ENCODE measurements around the gene ARHGDIA.

Gene ARHGDIA

DNA sequence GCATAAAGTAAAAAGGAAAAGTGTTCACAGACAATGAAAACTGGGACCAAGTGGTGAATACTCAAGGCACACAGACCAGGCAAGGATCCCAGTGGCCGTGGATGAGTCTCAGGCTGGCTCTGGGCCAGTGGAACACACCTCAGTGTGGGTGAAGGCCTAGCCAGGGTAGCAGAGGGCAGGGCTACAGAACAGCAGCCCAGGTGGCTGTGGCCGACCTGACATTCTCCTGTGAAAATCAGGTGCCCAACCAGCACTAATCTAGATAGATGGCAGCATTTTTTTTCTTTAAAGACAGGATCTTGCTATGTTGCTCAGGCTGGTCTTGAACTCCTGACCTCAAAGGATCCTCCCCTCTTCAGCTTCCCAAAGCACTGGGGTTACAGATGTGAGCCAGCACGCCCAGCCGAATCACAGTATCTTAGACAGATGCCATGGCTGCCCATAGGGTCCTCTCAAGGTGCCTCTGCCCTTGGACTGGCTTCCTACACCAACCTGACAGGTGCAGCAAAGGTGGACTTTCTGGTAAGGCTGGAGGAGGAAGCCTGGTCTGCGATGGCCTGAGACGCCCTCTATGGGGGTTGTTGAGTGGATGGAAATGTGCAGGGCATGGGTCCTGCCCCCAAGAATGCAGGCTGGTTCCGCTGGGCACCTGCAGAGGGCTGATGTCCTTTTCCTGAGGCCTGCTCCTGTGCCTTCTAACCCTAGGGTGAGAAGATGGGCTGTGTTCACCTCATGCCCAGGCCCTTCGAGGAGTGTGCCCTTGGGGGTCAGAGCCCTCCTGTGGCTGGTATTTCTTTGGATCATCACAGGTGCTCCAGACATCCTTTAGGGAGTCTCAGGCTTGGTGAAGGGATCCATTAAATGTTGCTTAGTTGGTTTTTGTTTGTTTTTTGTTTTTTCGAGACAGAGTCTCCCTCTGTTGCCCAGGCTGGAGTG lies 7.0 kb downstream of the ARHGDIA start:
- DNase-seq: no peak

GRCh38 chr17:81863123-81863675 lies 7.9 kb downstream of the ARHGDIA start:
- no peak for DNase-seq

- DNase-seq: peak; percentile 99
Measured at GRCh38 chr17:81860756-81861568, 10.2 kb downstream of the ARHGDIA start.

- DNase-seq: no peak
Measured at GRCh38 chr17:81859906-81860755, 11.0 kb downstream of the ARHGDIA start, which contains the start of gene P4HB. Gene P4HB, minus strand, starts transcription at chr17:81860535. Its CDS starts 64 bp downstream, at chr17:81860471.

- DNase-seq: no peak
Measured at GRCh38 chr17:81858967-81859905, 11.9 kb downstream of the ARHGDIA start.

DNA sequence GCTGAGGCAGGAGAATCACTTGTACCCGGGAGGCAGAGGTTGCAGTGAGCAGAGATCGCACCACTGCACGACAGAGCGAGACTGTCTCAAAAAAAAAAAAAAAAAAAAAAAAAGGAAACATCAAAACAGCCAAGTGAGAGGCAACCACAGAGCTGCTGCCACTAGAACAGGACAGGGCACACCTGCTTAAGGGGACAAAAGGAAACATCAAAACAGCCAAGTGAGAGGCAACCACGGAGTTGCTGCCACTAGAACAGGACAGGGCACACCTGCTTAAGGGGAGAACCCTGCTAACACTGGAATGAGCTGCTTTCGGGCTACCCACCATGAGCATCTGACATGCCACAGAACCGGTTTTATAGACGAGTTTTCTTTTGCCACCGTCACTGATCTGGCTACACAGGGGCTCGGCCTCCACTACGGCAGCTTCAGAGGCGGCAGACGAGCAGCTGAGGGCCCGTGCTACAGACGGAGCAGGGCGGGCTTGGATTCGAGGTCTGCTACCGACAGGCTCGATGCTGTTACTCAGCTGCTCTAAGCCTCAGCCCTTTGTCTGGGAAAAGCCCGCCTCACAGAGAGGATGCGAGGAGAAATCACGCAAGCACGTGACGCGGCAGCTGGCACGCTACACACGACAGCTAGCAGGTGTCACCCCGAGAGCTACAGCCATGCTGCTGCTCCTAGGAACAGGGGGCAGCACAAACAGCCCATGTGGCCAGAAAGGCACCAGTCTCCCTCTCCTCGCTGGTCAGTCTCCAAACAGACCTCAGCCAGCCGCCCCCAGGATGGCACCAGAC lies 12.8 kb downstream of the ARHGDIA start:
- no peak for DNase-seq

- no peak for DNase-seq
Measured at GRCh38 chr17:81854974-81855774, 16.0 kb downstream of the ARHGDIA start.

DNA sequence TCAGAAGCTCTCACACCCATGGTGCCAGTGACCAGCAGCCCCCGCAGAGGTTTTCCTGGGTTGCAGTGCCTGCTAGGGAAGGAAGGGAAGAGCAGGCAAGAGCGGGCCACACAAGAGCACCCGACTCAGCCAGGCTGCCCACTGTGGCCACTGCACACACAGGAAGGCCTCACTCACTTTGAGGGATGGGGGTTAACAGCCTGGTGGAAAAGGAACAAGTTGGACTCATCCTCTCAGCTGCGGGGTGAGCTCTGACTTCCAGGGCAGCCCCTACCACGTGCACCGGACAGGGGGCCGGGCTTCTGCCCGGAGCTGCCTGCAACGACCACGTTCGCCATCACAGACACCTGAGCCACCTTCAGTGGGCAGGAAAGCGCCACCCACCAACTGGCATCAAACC lies 18.9 kb downstream of the ARHGDIA start:
- no peak for DNase-seq

DNA sequence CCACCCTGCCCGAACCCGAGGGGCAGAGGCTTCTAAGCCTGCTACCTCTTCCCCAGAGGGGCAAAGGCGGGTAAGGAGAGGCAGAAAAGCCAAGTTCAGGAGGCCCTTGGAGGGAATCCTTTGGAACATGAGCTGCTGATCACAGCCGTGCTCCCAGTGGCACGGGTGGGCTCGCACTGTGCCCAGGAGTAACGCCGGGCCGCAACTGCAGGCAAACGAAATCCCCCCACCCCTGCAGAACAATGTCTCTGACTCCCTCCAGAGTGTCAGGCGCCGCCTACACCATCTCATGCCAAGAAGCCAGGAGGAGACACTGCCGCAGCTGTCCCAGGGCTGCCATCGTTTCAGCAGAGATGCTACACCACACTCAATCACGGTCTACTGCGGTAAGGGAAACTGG lies 19.7 kb downstream of the ARHGDIA start:
- DNase-seq: no peak

GRCh38 chr17:81849457-81849856 lies 21.7 kb downstream of the ARHGDIA start:
- no peak for DNase-seq

DNA sequence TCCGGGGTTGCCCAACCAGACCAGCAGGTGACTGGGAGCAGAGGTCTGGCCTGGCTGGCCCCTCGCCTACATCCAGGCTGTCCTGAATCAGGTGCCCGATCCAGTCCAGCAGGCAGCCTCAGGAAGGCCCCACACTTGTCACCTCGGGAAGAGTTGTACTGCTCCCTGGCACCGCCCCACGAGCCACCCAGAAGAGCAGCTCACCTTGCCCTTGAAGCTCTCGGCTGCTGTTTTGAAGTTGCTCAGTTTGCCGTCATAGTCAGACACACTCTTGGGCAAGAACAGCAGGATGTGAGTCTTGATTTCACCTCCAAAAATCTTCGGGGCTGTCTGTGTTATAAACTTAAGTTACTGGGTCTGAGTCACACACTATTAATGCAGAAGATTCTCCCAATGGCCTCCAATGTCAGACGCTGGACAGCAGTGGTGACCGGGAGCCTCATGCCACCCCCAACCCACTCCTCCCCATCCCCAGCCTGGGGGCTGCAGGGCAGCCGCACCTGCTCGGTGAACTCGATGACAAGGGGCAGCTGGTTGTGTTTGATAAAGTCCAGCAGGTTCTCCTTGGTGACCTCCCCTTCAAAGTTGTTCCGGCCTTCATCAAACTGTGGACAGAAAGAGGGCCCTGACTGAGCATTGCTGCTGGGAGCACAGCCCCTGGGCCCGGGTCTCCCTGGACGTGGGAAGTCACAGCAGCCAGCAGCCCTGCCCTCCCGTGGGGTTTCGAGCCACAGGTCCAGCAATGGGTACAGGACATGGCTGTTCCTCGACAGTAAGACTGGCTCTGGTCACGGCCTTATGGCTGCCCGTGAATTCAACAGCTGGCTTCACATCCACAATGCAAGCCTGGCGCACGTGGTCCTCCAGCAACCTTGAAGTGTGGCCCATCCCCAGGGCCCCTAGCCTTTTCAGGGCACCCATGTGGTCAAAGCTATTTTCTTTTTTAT lies 24.1 kb downstream of the ARHGDIA start:
- no peak for DNase-seq

DNA sequence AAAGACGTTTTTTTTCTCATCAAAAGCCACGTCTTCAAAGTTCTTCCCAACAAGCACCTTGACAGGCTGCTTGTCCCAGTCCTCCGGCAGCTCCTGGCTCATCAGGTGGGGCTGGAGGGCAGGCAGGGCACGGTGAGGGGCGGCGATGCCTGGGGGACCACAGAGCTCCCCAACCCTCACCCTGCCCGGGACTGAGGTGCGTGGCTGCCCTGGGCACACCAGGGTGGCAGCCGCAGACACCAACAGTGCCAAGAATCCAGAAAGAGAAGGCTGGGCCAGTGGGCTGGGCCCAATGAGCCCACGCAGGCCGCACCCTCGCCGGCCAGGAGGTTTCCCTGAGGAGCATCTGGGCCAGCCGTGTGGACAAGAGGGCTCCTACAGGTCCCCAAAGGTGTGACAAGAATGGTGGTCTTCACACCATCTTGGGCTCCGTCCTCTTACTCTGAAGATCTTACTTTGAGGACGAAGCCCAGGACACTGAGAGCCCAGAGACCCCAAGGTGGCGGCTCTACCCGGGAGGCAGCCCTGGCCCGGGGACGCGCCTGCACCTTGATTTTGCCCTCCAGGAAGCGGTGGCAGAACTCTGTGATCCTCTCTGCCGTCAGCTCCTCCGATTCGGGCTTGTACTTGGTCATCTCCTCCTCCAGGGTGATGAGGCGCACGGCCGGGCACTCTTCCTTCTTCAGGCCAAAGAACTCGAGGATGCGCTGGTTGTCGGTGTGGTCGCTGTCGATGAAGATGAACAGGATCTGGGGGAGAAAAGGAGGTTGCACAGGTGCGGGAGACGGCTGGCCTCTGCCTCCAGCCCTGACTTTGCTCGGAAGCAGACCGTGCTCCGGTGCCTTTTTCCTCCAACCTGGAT lies 25.0 kb downstream of the ARHGDIA start:
- DNase-seq: no peak

DNA sequence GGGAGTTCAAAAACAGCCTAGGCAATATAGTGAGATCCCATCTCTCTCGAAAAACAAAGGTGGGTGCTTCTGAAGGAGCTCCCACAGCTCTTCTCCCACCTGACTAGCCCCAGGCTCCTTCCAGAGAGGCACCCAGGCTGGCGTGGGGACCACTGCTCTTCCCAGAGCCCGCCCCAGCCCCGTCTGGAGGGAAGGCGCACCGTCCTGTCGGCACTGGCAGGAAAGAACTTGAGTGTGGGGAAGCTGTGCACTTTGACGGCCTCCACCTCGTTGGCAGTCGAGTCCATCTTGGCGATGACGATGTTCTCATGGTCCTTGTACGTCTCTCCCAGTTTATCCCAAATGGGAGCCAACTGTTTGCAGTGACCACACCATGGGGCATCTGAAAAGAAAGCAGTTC lies 25.8 kb downstream of the ARHGDIA start:
- no peak for DNase-seq

DNA sequence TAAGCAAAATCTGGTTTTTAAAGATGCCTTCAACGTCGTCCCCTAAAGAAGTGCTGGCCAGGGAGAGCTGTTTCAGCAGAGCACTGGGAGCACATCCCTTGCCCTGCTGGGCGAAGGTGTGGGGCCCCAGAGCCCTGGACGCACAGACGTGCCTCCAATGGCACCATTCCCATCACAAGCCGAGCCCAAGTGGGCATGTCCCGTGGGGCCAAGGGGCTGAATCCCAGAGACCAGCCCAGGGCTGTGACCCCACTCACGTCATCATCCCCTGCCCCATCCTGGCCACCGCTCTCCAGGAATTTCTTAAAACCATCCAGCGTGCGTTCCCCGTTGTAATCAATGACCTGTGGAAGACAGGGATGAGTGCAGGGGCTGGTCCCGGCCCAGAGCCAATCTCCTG lies 26.2 kb downstream of the ARHGDIA start:
- no peak for DNase-seq

- no peak for DNase-seq
Measured at GRCh38 chr17:81844327-81844851, 26.7 kb downstream of the ARHGDIA start.

DNA sequence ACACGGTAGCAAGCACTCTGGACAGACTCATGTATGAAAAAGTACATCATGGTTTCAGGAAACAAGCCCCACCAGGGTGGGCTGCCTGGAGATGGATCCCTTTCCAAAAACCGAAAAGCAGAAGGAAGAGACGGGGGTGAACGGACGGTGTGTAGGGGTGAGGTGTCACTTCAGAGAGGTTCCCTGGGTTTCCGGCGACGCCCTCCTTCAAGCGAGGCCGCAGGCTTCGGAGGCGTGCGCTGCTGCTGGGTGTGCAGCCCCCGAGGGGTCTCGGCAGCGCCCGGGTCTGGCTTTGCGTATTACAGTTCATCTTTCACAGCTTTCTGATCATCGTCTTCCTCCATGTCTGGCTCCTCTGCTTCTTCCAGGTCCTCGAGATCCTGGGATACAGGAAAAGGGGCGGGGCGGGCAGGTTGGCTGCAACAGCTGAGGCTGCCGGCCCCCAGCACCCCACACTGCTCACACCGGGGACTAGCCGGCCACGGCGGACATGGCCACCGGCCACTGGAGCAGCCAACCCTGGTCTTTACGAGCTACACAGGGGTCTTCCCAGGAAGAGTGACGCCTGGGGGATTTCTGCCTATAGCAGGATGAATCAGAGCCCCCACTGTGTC lies 27.3 kb downstream of the ARHGDIA start:
- no peak for DNase-seq
